ENCODE measurements around the gene RAG1.

DNA sequence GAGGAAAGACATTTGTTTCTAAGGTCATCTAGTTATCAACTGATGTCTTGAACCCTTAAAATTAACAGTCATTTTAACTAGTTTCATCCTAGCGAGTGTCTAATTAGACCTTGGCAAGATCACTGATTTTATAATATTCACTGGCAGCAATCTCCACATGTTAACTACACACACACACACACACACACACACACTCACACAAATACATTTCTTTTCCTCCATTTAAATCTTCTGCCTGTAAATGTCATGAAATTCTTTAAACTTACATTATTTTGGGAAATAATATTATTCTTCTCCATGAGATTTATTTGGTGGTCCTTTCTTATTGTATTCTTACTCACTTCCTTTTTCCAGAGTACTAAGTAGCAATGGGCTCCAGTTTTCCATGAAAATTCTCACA is 23.6 kb downstream of the RAG1 start:
- TF ChIP-seq ZNF274 (IDR thresholded peaks at IDR 0.05; ENCODE audit: low read depth, low read length) (no peak), YY1 (IDR thresholded peaks at IDR 0.05; ENCODE audit: insufficient read depth, insufficient read length) (no peak)

All from NT2/D1 (cell line).